Renal cortical epithelial cell (primary cell): ENCODE data around the gene AQP3. TPM values are rescaled to one million over a fixed set of nuclear protein-coding genes. Genes with fewer than 3 reads are reported as not detected.
"Not testable (repeated sequence)": the region's sequence is repeated elsewhere in the genome, so short reads cannot be mapped to it uniquely, and the experiment has no call there.

Experiments
- DNase-seq: peaks from one replicate; pipeline ENCODE4 v3.0.0-alpha.2; 2011; ENCODE audit warnings: low read depth
- total RNA-seq: library from RNA; depleted of rRNA; stranded (reverse); fragments of >200 nt; gene quantifications from 2 replicates; pipeline ENCODE4 v1.2.3, GENCODE V29; 2014

The AQP3 gene
- total RNA-seq, 1 donor from 2014 or later: 4.4 TPM

DNA sequence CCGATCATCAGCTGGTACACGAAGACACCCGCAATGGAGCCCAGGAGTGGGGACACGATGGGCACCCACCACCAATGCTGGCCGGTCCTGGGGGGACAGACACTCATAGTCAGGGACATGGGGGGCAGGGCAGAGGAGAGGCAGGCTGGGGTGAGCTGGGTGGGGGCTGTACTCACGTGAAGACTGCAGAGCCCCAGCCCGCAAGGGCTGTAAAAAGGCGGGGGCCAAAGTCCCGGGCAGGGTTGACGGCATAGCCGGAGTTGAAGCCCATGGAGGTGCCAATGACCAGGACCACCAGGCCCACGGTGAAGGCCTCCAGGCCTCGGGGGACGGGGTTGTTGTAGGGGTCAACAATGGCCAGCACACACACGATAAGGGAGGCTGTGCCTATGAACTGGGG, 5.3 kb downstream of the AQP3 start:
- DNase-seq: no peak

DNA sequence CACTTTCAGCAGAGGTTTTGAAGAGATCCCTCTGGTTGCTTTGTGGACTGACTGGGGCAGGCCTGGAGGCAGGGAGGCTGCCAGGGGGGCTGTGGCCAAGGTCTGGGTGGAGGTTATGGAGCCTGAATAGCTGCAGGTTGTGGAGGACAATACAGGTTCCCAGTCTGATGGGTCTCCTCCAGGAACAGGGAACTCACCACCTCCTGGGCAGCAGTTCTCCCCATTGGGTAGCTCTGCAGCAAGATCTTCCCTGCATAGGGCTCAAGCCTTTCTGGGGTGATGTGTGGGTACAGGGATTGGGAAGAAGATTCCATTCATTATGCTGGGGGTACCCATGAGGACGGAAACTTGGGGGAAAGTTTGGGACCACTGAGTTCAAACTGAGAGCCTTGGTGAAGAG, 6.8 kb downstream of the AQP3 start:
- DNase-seq: no peak

DNA sequence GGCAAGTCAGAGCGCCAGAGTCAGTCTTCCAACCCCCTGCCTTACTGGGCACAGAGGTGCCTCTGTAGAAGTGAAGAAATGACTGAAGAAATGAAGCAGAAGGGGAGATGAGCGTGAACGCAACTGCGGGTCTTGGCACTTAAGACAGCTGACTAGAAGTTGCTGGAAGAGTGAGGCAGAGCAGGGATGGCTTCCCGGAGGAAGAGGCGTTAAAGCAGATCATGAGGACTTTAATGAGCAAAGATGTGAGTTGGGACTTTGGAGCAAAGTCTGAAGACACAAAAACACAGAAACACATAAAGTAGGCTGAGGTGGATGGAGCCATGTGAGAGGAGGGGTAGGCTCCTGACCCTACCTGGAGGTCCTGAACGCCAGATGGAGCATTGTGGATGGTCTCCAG, 7.2 kb downstream of the AQP3 start:
- no peak for DNase-seq

DNA sequence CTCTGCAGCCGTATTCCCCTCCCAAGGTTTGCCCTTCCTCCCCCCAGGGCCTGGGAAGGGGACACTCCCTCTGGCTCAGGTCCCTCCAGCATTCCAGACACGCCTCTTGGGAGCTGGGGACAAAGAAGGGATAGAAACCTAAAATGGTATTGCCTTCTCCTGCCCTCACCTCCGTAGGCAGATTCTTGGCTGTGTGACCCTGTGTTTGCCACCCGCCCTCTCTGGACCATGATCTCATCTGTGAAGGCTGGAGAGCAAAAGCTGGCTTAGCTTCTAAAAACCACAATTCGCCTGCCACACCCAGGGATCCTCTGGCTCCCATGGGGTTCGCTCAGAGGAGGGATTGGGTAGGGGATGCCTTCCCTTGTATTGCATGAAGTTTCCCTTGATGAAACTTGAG, 7.7 kb downstream of the AQP3 start:
- no peak for DNase-seq

DNA sequence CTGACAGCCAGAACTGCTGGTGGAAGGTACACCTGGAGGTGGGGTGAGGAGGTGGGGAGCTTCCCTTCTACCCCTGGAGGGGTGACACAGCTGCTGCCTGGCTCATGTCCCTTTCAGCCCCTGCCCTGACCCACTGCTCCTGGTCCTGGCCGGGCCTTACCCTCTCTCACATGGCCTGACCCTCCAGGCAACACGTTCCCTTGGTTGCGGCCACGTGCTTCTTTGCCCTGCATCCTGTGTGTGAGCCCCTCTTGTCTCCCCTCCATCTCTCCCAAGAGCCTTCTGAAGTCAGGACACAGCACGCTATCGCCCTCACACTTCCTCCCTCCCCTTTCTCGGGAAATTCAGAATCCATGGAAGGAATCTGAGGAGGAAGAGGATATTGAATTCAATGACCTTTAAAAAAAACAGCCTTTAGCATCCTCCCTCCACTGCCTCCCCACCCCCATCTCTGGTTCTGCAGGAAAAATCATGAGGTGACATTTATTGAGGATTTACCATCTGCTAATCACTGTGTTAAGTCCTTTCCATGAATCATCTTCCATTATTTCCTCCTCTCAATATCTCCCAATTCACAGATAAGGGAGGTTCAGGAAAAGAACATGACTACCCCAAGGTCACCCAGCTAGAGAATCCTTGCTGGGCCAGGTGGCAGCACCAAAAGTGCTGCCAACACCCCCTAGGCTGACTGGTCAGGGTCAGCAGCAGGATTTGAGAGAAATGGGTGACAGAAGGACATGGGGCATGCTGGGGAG, 8.3 kb downstream of the AQP3 start:
- DNase-seq: no peak

DNA sequence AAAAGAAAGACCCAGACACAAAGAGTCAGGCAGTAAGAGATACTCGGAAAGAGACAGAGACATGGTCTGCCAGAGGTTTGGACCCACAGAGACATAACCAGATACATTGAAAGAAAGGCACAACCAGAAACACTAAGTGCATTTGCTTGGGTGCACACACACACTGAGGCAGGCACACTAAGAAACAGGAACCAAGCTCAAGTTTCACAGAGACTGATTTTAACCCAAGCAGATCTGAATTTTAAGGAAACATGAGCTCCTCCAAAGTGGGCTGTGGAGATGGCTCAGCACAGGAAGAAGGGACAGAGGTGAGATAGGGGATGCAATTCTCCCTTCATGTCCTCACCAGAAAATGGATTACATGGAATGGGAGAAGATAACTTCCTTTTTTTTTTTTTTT, 9.5 kb downstream of the AQP3 start:
- DNase-seq: no peak

DNA sequence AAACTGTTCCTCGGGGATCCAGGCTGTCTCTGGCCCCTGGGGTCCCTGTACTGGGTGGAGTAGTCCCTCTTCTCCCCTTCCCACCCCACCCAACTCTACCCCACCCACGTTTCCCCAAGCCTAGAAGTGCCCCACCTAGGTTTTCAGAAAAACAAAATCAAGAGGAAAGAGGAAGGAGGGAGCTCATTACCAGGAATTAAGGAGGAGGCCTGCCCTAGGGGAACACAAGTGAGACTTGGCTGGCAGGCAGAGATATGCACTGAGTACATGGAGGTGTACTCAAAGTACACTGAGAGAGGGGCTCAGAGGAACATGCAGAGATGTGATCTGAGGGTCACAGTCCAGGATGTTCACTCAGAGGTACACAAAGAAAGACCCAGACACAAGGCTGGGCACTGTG, 10.2 kb downstream of the AQP3 start:
- no peak for DNase-seq

DNA sequence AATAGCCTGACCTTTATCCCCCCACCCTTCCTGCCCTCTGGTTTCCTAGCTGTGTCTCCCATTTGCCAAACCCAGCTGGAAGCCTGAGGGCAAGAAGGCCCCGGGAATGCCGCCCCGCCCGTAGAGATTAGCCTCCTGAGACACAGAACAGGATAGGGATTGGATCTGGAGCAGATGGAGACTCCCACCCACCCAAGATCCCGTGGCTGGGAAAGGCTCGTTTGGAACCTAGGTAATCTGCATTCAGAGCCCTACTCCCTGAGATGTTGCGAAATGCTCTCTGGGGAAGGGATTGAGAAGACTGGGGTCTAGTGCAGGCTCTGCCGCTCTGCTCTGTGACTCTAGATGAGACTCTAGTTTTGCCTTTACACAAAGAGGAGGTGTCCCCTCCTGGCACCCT, 10.9 kb downstream of the AQP3 start:
- no peak for DNase-seq

DNA sequence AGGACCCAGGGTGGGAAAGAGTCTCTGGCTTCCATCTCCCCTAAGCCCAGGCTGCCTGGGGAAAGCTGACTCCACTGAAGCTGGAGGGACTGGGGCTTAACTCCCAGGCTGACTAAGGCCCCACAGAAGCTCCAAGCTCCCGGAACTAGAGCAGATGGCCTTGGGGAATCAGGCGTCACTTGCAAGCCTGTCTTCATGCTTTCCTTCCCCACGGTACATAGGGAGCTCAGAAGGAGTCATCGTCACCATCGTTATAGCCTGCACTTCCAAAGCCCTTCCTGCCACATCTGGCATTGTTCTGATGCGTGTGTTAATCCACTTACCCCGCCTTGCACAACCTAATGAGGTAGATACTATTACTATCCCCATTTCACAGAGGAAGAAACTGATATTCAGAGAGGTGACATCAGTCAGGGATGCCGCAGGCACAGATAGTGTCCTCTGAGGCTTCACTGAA, 11.5 kb downstream of the AQP3 start:
- DNase-seq: no peak

DNA sequence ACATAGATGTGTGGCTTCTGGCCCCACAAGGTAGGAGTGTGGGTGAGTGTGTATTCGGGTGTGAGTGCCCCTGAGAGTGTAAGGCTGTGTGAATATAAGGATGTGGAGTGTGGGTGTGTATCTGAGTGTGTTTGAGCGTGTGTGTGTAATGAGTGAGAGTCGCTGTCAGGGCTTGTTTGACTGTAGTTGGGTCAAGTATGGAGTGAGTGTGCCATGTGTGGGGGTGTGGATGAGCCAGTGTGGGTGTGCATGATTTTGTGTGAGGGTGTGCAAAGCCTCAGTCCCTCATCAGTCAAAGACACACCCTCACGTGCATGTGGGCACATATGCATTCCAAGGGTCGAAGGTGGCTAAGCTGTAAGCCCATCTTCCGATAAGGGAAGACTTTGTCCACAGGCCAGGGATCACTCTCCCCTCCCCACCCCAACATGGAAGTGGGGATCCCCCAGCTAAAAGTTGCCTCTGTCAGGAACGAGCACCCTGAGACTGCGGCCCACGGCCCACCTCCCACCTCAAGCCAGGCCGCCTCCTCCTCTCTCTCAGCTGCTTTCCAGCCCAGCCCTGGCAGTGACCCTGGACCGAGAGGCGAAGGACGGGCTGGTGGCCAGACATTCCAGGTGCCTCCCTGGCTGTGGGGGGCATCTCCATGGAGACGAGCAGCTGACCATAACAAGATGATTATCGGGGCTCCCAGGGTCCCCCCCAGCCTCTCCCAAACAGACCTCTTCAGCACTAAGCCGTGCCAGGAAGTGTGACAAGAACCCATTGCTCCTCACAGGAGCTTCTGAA, 12.9 kb downstream of the AQP3 start:
- no peak for DNase-seq

DNA sequence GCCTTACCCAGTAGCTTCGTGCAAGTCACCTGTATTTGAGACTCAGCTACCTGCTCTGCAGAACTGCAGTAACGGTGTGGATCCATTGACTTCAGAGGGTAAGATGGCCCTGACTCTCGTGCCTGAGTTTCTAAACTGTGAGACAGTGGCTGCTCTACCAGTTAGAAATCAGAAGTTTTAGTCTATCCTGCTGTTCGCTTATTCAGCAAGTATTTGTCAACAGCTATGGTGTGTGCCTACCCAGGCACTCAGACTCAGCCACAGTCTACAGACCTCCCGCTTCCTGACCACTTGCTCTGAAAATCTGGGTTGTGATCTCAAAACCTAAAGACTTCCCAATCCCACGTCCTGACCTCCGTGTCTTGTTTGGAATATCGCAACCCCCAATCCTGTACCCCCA, 13.5 kb downstream of the AQP3 start:
- no peak for DNase-seq

DNA sequence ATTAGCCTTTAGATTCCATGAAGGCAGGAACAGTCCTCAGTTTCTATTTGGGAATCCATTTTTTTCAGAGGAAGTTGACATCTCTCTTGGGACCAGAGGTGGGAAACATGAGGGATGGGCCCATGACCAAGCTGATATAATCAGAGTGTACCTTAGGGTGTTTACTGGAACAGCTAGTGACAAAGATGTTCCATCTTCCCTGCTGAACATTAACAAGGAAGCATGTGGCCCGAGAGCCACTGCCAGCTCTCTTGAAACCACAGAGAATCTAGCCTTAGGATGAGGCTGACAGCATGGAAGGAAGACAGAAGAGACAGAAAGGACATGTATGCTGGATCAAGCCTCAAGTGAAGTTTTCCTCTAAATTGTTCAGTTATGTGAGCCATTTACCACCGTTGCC, 16.0 kb downstream of the AQP3 start:
- DNase-seq: peak; percentile 41

DNA sequence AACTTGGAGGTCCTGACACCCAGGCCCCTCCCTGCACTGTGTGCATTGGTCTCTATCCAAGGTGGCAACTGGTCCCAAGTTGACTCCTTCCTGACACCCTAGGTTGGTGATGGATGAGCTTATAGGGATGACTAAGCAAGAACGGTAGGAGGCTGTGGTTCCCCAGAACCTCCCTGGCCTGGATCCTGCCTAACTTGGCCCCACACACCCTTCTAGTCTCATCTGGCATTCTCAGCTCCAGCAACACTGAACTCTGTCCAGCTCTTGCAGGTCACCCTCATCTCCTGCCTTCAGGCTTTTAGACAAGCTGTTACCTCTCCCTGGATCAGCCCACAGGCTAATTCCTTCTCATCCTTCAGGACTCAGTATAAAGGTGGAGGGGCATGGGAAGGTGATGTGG, 16.5 kb downstream of the AQP3 start:
- DNase-seq: peak; percentile 38

DNA sequence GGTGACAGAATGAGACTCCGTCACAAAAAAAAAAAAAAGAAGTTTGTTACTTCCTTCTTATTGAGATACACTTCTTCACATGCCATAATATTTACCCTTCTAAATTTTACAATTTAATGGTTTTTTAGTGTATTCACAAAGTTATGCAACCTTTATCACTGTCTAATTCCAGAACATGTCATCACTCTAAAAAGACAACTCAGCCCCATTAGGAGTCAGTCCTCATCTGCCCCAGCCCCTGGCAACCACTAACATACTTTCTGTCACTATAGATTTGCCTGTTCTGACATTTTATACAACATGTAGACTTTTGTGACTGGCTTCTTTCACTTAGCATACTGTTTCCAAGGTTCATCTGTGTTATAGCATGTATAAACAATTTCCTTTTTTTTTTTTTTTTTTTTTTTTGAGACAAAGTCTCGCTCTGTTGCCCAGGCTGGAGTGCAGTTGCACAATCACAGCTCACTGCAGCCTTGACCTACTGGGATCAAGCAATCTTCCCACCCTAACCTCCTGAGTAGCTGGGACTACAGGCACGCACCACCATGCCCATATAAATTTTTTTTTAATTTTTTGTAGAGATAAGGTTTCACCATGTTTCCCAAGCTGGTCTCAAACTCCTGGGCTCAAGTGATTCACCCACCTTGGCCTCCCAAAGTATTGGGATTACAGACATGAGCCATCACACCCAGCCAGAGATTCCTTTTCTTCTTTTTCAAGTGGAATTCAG, 18.0 kb downstream of the AQP3 start:
- DNase-seq: peak; percentile 60

DNA sequence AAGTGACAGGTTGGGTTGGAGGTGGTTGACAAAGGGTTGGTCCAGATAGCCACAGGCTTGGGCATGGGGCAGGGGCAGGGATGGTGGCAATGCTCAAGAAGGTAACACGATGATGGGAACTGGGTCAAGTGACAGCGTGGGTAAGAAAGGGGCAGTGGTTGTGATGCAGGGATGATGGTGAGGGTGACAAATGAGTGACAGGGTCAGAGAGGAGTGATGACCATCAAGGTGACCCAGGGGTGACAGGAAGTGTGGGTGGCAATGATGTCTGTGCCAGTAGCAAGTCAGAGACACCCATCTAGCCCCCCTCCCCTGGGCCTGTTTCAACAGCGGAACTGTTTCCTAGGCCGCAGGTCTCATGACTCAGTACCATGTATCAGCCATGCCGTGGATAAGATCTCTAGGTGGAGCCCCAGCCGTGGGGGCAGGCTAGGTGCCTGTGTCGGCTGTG, 20.5 kb downstream of the AQP3 start:
- DNase-seq: no peak

DNA sequence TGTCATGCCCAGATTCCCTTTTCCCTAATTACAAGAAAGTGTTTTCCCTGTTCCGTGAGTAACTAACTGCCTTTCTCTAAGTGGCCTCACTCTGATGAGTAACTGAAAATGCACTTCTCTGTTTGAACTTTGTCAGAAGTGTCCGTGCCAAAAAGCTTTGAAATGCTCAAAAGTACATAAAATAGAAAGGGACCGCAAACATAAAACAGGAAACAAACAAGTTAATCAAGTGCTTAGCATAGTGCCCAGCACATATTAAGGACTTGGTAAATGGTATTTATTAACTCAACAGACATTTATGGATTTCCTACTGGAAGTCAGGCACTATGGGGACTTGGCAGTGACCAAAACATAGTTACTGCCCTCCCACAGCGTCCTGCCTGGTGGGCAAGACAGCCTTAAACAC, 22.3 kb downstream of the AQP3 start:
- DNase-seq: peak; percentile 86

DNA sequence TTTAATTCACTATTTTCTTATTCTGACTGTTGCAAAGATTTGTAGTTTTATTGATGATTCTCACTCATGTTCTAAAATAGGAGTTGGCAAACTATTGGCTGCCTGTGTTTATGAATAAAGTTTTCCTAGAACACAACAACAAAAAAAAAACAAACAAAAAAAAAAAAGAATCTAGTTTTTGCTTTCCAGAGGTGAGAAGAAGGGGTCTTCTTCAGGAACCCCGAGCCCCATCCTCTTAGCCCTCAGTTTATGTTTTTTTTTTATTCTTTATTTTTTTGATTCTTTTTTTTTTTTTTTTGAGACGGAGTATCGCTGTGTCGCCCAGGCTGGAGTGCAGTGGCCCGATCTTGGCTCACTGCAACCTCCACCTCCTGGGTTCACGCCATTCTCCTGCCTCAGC, 22.9 kb downstream of the AQP3 start:
- not testable (repeated sequence) for DNase-seq

DNA sequence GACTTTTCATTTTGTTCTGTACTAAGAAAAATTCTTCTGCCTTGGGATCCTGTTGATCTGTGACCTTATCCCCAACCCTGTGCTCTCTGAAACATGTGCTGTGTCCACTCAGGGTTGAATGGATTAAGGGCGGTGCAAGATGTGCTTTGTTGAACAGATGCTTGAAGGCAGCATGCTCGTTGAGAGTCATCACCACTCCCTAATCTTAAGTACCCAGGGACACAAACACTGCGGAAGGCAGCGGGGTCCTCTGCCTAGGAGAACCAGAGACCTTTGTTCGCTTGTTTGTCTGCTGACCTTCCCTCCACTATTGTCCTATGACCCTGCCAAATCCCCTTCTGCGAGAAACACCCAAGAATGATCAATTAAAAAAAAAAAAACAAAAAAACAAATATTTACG, 23.4 kb downstream of the AQP3 start:
- not testable (repeated sequence) for DNase-seq

DNA sequence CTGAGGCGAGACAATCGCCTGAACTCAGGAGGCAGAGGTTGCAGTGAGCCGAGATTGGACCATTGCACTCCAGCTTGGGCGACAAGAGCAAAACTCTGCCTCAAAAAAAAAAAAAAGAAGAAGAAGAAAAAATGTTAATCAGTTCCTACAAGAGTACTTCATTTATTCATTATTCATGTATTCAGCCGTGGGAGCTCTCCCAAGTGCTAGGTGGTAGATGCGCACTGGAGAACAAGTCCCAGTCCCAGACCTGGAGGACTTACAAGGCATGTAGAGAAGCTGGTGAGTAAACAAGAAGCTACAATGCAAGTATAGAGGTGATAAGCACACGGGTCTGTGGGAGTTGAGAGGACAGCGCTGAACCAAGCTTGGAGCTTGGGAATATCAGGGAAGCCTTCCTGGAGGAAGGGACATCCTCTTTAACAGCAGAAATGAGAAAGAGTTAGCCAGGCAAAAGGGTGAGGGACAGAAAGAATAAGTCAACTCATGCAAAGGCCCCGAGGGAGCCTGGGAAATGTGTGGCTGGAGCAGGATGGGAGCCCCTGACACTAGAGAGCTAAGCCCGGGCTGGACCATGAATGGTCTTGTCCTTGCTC, 27.6 kb downstream of the AQP3 start:
- no peak for DNase-seq

DNA sequence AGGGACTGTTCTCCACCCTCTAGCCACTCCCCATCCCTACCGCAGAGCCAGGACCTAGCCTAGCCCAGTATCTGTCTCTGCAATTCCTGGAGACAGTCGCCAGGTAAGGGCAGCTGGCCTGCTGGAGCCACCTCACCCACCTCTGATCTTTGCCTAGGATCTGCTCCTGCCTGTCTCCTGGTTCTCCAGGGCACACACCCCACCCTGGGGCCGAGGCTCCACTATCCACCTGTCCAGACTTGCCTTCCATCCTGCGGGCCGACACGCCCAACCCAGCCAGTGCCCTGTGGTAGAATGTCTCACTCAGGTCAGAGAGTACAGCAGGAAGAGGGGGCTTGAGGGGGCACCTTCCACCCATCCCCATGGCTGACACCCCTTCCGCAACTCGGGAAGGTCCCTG, 29.3 kb downstream of the AQP3 start:
- no peak for DNase-seq

DNA sequence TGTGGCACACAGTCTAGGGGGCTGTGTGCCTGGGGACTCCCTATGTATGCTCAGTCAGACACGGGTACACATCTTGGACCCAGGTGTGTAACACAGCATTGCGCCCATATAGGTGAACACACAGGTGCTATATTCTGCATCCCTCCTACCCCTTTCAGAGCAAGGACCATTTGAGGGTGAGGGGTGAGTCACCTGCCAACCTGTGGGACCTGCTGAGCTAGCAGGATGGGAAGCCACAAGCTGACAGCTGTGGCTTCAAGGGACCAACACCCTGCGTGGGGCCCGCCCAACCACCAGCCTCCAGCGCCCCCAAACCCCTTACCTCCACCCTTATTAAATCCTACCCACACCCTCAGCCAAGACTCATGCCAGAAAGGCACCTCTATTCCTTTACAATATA, 30.4 kb downstream of the AQP3 start:
- DNase-seq: no peak

DNA sequence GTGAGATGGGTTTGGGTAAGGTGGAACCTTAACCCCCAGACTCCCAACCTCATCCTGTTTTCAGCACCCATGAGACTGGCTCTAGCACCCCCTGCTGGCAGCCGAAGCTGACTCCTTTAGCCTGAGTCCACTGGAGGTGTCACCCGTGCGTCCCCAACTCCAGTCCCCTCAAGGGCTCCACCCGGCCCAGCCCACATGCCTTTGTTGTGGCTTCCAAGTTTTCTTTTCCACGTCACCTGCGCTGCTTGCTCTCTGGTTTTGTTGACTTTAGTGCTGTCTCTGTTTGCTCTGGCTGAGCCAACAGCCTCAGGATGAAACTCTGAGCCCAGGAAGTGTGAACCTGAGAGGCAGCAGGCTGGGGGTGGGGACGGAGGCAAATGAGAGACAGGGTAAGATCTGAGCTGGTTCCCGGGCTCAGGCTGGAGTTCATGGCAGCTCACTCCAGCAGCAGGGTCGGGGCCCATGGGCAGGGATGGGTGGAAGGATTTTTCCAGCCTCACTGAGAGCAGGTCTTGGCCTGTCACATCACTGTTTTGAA, 31.8 kb downstream of the AQP3 start:
- DNase-seq: peak; percentile 60
